Caco-2 (cell line): ENCODE measurements around the gene KNDC1. TPM values are rescaled to one million over a fixed set of nuclear protein-coding genes. Genes with fewer than 3 reads are reported as not detected.
"Not testable (repeated sequence)": the region's sequence is repeated elsewhere in the genome, so short reads cannot be mapped to it uniquely, and the experiment has no call there.

Source experiments
- BruUV-seq: library from RNA; stranded (reverse); fragments of 400-500 nt; replicated peaks from 2 replicates; lab custom pipeline; 2021; lab: Mats Ljungman, UMichigan
- CTCF ChIA-PET: fragments of 300-600 bp; sonication (Branson Sonifier 250); formaldehyde crosslinking; loops from one replicate; lab custom pipeline; 2022; ENCODE audit warnings: antibody characterized with exemption; lab: Charles Lee
- POLR2A ChIA-PET: fragments of 300-600 bp; sonication (Branson Sonifier 250); formaldehyde crosslinking; loops from one replicate; lab custom pipeline; 2022; ENCODE audit warnings: antibody characterized with exemption; lab: Charles Lee
- DNase-seq, 2 experiments: peaks; one replicate each; pipeline versions ENCODE4 v3.0.0 to v3.0.0-alpha.2; 2020 to 2022
- H3K27me3 ChIP-seq: replicated peaks from 2 replicates; pipeline ENCODE4 v1.6.0; 2011; ENCODE audit warnings: low read length; ENCODE audit not compliant: control insufficient read depth, insufficient read depth
- H3K36me3 ChIP-seq: 2 replicates; pipeline ENCODE4 v1.5.1; 2011; ENCODE audit warnings: low read length; ENCODE audit not compliant: control insufficient read depth, insufficient read depth
- H3K4me1 ChIP-seq: fragments of 250-450 bp; sonication (Bioruptor Pico); 2 replicates; pipeline ENCODE4 v1.5.1; 2020; ENCODE audit warnings: mild to moderate bottlenecking
- H3K4me3 ChIP-seq: 2 replicates; pipeline ENCODE4 v1.5.1; 2011; ENCODE audit warnings: low read depth, mild to moderate bottlenecking, control low read depth, low read length
- H3K9me3 ChIP-seq: fragments of 250-450 bp; sonication (Bioruptor Pico); 2 replicates; pipeline ENCODE4 v1.5.1; 2020; ENCODE audit warnings: mild to moderate bottlenecking, moderate library complexity
- H3K27ac Mint-ChIP-seq: one replicate; pipeline ENCODE4 v1.8.0; 2022; ENCODE audit warnings: mixed read lengths; ENCODE audit not compliant: unreplicated experiment
- H3K27me3 Mint-ChIP-seq: one replicate; pipeline ENCODE4 v1.8.0; 2022; ENCODE audit warnings: mixed read lengths; ENCODE audit not compliant: insufficient read depth, unreplicated experiment
- H3K36me3 Mint-ChIP-seq: one replicate; pipeline ENCODE4 v1.8.0; 2022; ENCODE audit warnings: mild to moderate bottlenecking, mixed read lengths; ENCODE audit not compliant: insufficient read depth, unreplicated experiment
- H3K4me1 Mint-ChIP-seq: one replicate; pipeline ENCODE4 v1.8.0; 2022; ENCODE audit warnings: low read depth, mixed read lengths; ENCODE audit not compliant: unreplicated experiment
- H3K4me3 Mint-ChIP-seq: one replicate; pipeline ENCODE4 v1.8.0; 2022; ENCODE audit warnings: mild to moderate bottlenecking, moderate library complexity, mixed read lengths; ENCODE audit not compliant: unreplicated experiment
- H3K9me3 Mint-ChIP-seq: one replicate; pipeline ENCODE4 v1.8.0; 2022; ENCODE audit warnings: mixed read lengths; ENCODE audit not compliant: unreplicated experiment
- CTCF ChIP-seq, 2 experiments: fragments of 200-600 bp in 1 of 2; IDR thresholded peaks; 1 replicate in 1 of 2; 2 replicates in 1 of 2; pipeline versions ENCODE4 v1.5.1 to v1.8.0; 2011 to 2022; ENCODE audit warnings: antibody characterized with exemption in 1 of 2, control low read depth in 1 of 2, inconsistent platforms in 1 of 2, low read depth in 1 of 2, low read length in 1 of 2, mild to moderate bottlenecking in 1 of 2, moderate library complexity in 1 of 2; ENCODE audit not compliant: insufficient read depth in 1 of 2, severe bottlenecking in 1 of 2, unreplicated experiment in 1 of 2
- intact Hi-C: fragments of 100-400 bp; cut with micrococcal nuclease; formaldehyde crosslinking; loops from one replicate; pipeline ENCODE4 v1.10.0; 2022; ENCODE audit not compliant: unreplicated experiment
- total RNA-seq: library from RNA; stranded (reverse); gene quantifications from 2 replicates; pipeline ENCODE4 v1.2.3, GENCODE V29; 2022

Gene KNDC1
- total RNA-seq, 1 experiment from 2014 or later: 3.2 TPM

GRCh38 chr10:133170092-133170491 lies 10.1 kb downstream of the KNDC1 start:
- peak in 1 of 2 experiments; percentile 25 for DNase-seq
- Mint-ChIP-seq H3K36me3 (no peaks in the 10 kb centered on the region), H3K4me1 (no peaks in the 10 kb centered on the region), H3K27ac (no peak overlapping the region), H3K4me3 (no peak overlapping the region), H3K27me3 (peaks cover 4% of the 10 kb centered on the region), H3K9me3 (peaks cover 25% of the 10 kb centered on the region)
- intact Hi-C loops: no loop called here
- peaks cover 7% of the 10 kb centered on the region; the same call in 1 of the 2 replicates for H3K9me3 ChIP-seq
- CTCF ChIA-PET: interaction anchor here (0.6 kb wide), 1 partner anchor 132 kb away, joined by 5 read pairs; no protein-coding TSS in a partner anchor
- H3K4me1 ChIP-seq: peaks cover 4% of the 10 kb centered on the region; the same call in 1 of the 2 replicates
- no peaks in the 10 kb centered on the region for H3K36me3 ChIP-seq
- BruUV-seq: no TSS peak
- no peaks in the 10 kb centered on the region for H3K27me3 ChIP-seq
- TF ChIP-seq CTCF (IDR thresholded peaks at IDR 0.05; ENCODE audit: insufficient read depth in 1 of 2, low read depth in 1 of 2, low read length in 1 of 2, severe bottlenecking in 1 of 2, unreplicated experiment in 1 of 2): no peak
- H3K4me3 ChIP-seq: no peak overlapping the region
- POLR2A ChIA-PET: no interaction called here

GRCh38 chr10:133173860-133174640 lies 14.0 kb downstream of the KNDC1 start:
- Histone ChIP-seq H3K36me3 (no peaks in the 10 kb centered on the region), H3K9me3 (peaks cover 20% of the 10 kb centered on the region), H3K4me3 (no peak overlapping the region), H3K4me1 (no peaks in the 10 kb centered on the region), H3K27me3 (no peaks in the 10 kb centered on the region)
- DNase-seq: peak in 1 of 2 experiments; percentile 29
- Mint-ChIP-seq H3K4me1 (no peaks in the 10 kb centered on the region), H3K9me3 (peaks cover 43% of the 10 kb centered on the region), H3K27ac (no peak overlapping the region), H3K36me3 (no peaks in the 10 kb centered on the region), H3K4me3 (no peak overlapping the region), H3K27me3 (peaks cover 4% of the 10 kb centered on the region)
- TF ChIP-seq CTCF (IDR thresholded peaks at IDR 0.05; ENCODE audit: insufficient read depth in 1 of 2, low read depth in 1 of 2, low read length in 1 of 2, severe bottlenecking in 1 of 2, unreplicated experiment in 1 of 2): no peak
- no TSS peak for BruUV-seq
- CTCF ChIA-PET: no interaction called here
- POLR2A ChIA-PET: no interaction called here
- intact Hi-C loops: no loop called here

- no peak for DNase-seq
- no peak overlapping the region for H3K4me3 Mint-ChIP-seq
- H3K9me3 Mint-ChIP-seq: peaks cover 43% of the 10 kb centered on the region
- H3K27me3 Mint-ChIP-seq: peaks cover 4% of the 10 kb centered on the region
- H3K4me3 ChIP-seq: no peak overlapping the region
- no peaks in the 10 kb centered on the region for H3K4me1 ChIP-seq
- H3K4me1 Mint-ChIP-seq: no peaks in the 10 kb centered on the region
- POLR2A ChIA-PET: no interaction called here
- no peak for TF ChIP-seq CTCF (IDR thresholded peaks at IDR 0.05; ENCODE audit: insufficient read depth in 1 of 2, low read depth in 1 of 2, low read length in 1 of 2, severe bottlenecking in 1 of 2, unreplicated experiment in 1 of 2)
- H3K27me3 ChIP-seq: no peaks in the 10 kb centered on the region
- H3K27ac Mint-ChIP-seq: no peak overlapping the region
- H3K36me3 ChIP-seq: no peaks in the 10 kb centered on the region
- CTCF ChIA-PET: no interaction called here
- intact Hi-C loops: no loop called here
- BruUV-seq: no TSS peak
- no peaks in the 10 kb centered on the region for H3K36me3 Mint-ChIP-seq
- H3K9me3 ChIP-seq: peaks cover 20% of the 10 kb centered on the region
Measured at GRCh38 chr10:133174689-133175263, 14.8 kb downstream of the KNDC1 start.

GRCh38 chr10:133175624-133176023 lies 15.6 kb downstream of the KNDC1 start:
- H3K4me3 Mint-ChIP-seq, H3K27me3 ChIP-seq, H3K27me3 Mint-ChIP-seq, intact Hi-C loops, H3K4me1 Mint-ChIP-seq, CTCF ChIA-PET, BruUV-seq, H3K4me3 ChIP-seq, POLR2A ChIA-PET, H3K36me3 ChIP-seq, H3K36me3 Mint-ChIP-seq, H3K4me1 ChIP-seq, H3K27ac Mint-ChIP-seq: not testable (repeated sequence)
- H3K9me3 ChIP-seq: peaks cover 20% of the 10 kb centered on the region
- DNase-seq: peak in 1 of 2 experiments; percentile 17
- H3K9me3 Mint-ChIP-seq: peaks cover 43% of the 10 kb centered on the region
